Inflammatory macrophage treated with lipopolysaccharide for 4 hours (primary cell): ENCODE measurements around the gene NFATC2IP.

Source experiments
- DNase-seq: peaks from one replicate; pipeline ENCODE4 v3.0.0-alpha.2; 2020

Gene NFATC2IP

GRCh38 chr16:29007730-29008593, 57.2 kb downstream of the NFATC2IP start:
- peak; percentile 54 for DNase-seq

GRCh38 chr16:29009050-29009837, 58.5 kb downstream of the NFATC2IP start:
- no peak for DNase-seq

GRCh38 chr16:29009838-29010166, 59.1 kb downstream of the NFATC2IP start:
- DNase-seq = no peak

- DNase-seq = no peak
Observed at GRCh38 chr16:29011112-29011511, 60.4 kb downstream of the NFATC2IP start.

GRCh38 chr16:29011851-29012250, 61.1 kb downstream of the NFATC2IP start:
- DNase-seq = no peak

- DNase-seq = peak; percentile 85
Observed at GRCh38 chr16:29012913-29013553, 62.3 kb downstream of the NFATC2IP start.

- peak; percentile 57 for DNase-seq
Observed at GRCh38 chr16:29014561-29015069, 63.9 kb downstream of the NFATC2IP start.
